Activated CD4-positive, alpha-beta T cell treated with anti-CD3 and anti-CD28 coated beads, Interleukin-2, amount 10 ng/mL, durations not matched to agents 24 days and 14 days (primary cell): Measurements from ENCODE around the gene VWA2. TPM values are rescaled to one million over a fixed set of nuclear protein-coding genes. Genes with fewer than 3 reads are reported as not detected.
A peak's percentile ranks its signal among the peaks of the same experiment; 100 is the strongest.
"Not testable (repeated sequence)": the region's sequence is repeated elsewhere in the genome, so short reads cannot be mapped to it uniquely, and the experiment has no call there.

ENCODE experiments used
- DNase-seq: peaks from one replicate; pipeline ENCODE4 v3.0.0; 2022
- H3K27ac Mint-ChIP-seq: one replicate; pipeline ENCODE4 v1.8.0; 2022; ENCODE audit warnings: mild to moderate bottlenecking, mixed read lengths
- H3K27me3 Mint-ChIP-seq: one replicate; pipeline ENCODE4 v1.8.0; 2022; ENCODE audit warnings: mixed read lengths
- H3K36me3 Mint-ChIP-seq: one replicate; pipeline ENCODE4 v1.8.0; 2022; ENCODE audit warnings: low read depth, mild to moderate bottlenecking, mixed read lengths
- H3K4me1 Mint-ChIP-seq: one replicate; pipeline ENCODE4 v1.8.0; 2021; ENCODE audit warnings: mixed read lengths
- H3K4me3 Mint-ChIP-seq: one replicate; pipeline ENCODE4 v1.8.0; 2022; ENCODE audit warnings: mild to moderate bottlenecking, moderate library complexity, mixed read lengths
- H3K9me3 Mint-ChIP-seq: one replicate; pipeline ENCODE4 v1.8.0; 2021; ENCODE audit warnings: mixed read lengths
- intact Hi-C: fragments of 100-400 bp; cut with micrococcal nuclease; formaldehyde crosslinking; loops from one replicate; pipeline ENCODE4 v1.15.1; 2023
- total RNA-seq: library from RNA; stranded (reverse); gene quantifications from 2 replicates; pipeline ENCODE4 v1.2.3, GENCODE V29; 2022

The VWA2 gene
- total RNA-seq, 1 donor from 2014 or later, result not detected

DNA sequence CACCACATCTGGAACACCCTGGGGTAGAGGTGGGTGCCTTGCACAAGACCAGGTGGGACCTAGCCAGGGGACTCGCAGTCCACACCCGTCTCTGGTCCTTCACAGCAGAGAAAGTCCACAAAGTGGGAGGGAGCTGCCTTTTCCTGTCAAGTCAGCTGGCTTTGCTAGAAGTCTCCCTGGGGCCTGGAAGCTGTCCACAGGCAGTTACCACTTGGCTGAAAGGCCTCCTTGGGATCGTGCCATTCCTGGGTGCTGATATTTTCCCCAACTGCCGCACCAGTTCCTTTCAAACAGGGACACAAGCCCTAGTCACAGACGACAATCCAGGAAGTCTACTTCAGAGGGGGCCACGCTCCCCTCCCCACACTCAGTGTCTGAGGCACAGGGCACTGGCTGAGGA lies 89.8 kb downstream of the VWA2 start:
- Mint-ChIP-seq H3K27me3 (peaks cover 2% of the 10 kb centered on the region), H3K9me3 (no peaks in the 10 kb centered on the region), H3K27ac (no peak overlapping the region), H3K4me1 (peaks cover 4% of the 10 kb centered on the region), H3K36me3 (no peaks in the 10 kb centered on the region), H3K4me3 (no peak overlapping the region)
- DNase-seq, result no peak
- intact Hi-C loops, result no loop called here

DNA sequence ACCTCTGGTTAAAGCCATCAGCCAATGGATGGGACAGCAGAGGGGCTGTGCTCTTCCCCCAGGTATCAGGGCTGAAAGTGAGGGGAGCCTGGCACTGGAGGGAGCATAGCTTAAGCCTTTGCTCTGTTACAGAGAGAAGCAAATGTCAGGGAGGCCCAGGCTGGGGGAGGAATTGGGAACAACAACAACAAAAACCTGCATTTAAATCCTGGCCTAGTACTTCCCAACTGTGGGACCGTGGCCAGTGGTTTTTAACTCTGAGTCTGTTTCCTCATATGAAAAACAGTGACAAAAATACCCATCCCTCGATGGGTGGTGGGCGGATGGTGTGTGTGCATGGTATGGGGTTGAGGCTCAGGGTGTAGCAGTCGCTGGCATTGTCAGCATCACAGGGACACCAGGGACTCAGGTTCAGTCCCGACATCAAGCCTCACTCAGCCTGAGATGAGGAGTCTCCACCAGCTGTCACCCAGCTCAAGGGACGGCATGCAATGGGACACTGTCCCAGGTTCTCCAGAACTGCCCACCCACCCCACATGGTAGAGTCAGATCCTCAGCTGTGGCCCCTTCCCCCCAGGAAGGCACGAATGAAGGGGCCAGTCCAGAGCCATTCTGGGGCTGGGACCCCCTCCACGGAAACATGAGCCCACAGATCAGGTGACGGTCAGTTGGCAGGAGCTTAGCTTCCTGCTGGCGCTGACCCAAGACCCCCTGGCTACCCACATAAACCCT lies 90.7 kb downstream of the VWA2 start:
- Mint-ChIP-seq H3K27ac (no peak overlapping the region), H3K4me3 (no peak overlapping the region), H3K4me1 (peaks cover 8% of the 10 kb centered on the region), H3K9me3 (no peaks in the 10 kb centered on the region), H3K36me3 (no peaks in the 10 kb centered on the region), H3K27me3 (peaks cover 2% of the 10 kb centered on the region)
- no peak for DNase-seq
- intact Hi-C loops, result no loop called here

- Mint-ChIP-seq H3K9me3 (no peaks in the 10 kb centered on the region), H3K27ac (no peak overlapping the region), H3K27me3 (peaks cover 2% of the 10 kb centered on the region), H3K4me3 (no peak overlapping the region), H3K4me1 (peaks cover 22% of the 10 kb centered on the region), H3K36me3 (no peaks in the 10 kb centered on the region)
- DNase-seq, result no peak
- intact Hi-C loops, result no loop called here
Measured at GRCh38 chr10:114332301-114333192, 93.5 kb downstream of the VWA2 start.

GRCh38 chr10:114333441-114333840 lies 94.4 kb downstream of the VWA2 start:
- H3K36me3 Mint-ChIP-seq, H3K4me3 Mint-ChIP-seq, H3K9me3 Mint-ChIP-seq, intact Hi-C loops, DNase-seq, H3K27ac Mint-ChIP-seq, H3K27me3 Mint-ChIP-seq: not testable (repeated sequence)
- H3K4me1 Mint-ChIP-seq, result peaks cover 29% of the 10 kb centered on the region

GRCh38 chr10:114334301-114334700 lies 95.2 kb downstream of the VWA2 start:
- Mint-ChIP-seq H3K27me3 (peaks cover 2% of the 10 kb centered on the region), H3K27ac (peak overlapping the region; percentile 25), H3K4me1 (peaks cover 29% of the 10 kb centered on the region), H3K36me3 (no peaks in the 10 kb centered on the region), H3K9me3 (no peaks in the 10 kb centered on the region), H3K4me3 (peak overlapping the region; percentile 28)
- DNase-seq, result no peak
- intact Hi-C loops, result no loop called here

DNA sequence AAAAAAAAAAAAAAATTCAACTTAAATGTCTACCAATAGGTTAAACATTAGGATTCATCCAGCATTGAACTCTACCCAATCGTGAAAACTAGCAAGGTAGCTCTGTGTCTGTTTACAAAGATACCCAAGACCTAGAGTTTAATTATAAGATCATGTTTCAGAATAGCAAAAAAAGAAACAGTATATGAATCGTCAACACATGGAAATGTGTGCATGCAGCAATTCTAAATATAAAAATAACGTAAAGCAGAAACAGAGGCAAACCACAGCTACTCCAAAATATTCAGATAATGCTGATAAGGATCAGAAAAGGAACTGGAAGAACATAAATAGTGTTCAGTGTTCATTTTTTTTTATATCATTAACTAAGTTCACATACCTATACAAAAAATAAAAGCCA lies 96.6 kb downstream of the VWA2 start:
- Mint-ChIP-seq H3K4me1 (peaks cover 29% of the 10 kb centered on the region), H3K9me3 (no peaks in the 10 kb centered on the region), H3K27me3 (peaks cover 2% of the 10 kb centered on the region), H3K36me3 (no peaks in the 10 kb centered on the region), H3K27ac (no peak overlapping the region), H3K4me3 (no peak overlapping the region)
- intact Hi-C loops, result no loop called here
- DNase-seq, result no peak

GRCh38 chr10:114336823-114337509 lies 97.9 kb downstream of the VWA2 start:
- Mint-ChIP-seq H3K27ac (peak overlapping the region; percentile 45), H3K27me3 (peaks cover 2% of the 10 kb centered on the region), H3K4me3 (no peak overlapping the region), H3K36me3 (no peaks in the 10 kb centered on the region), H3K9me3 (no peaks in the 10 kb centered on the region), H3K4me1 (peaks cover 29% of the 10 kb centered on the region)
- no peak for DNase-seq
- intact Hi-C loops, result no loop called here

DNA sequence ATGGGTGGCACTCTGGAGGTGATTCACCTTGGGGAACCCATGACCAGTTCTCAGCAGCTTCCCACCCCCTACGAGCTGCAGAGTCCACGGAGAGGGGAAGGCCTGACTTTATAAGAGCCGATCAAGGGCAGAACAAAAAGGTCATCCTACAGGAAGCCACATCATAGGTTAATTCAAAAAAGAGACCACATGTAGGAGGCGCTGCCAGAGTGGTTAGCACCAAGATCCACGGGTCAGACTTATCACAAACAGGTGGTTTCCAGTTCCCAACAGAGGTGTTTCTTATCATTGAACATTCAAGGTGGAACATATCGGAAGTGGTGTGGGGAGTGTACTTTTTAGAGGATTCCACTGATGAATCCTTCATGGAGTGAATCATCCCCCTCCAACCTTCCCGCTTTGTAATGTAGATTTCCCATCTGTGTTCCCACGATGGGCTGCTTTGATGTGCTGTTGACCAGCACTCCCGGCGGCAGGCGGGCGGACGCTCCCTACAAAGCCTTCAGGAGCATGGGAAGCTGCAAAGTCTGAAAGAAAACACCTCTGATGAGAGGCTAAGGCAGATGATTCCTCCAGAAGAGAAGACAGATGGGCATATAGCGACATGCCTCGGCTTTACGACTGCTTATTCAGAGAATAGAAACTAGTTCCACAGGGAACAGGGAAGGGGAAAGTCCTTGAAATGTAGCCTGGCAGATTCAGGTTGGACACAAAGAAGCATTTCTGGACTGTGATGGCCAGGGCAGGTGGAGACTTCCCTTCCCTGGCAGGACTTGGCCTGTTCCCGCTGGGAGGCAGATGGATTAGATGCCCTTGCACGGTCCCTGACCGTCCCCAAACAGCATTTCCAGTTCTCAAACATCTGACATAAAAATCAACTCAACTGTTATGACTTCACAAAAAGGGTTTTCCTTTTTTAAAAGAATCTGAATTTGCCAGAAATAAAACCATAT lies 98.7 kb downstream of the VWA2 start:
- Mint-ChIP-seq H3K4me1 (peaks cover 29% of the 10 kb centered on the region), H3K36me3 (no peaks in the 10 kb centered on the region), H3K9me3 (no peaks in the 10 kb centered on the region), H3K27me3 (peaks cover 2% of the 10 kb centered on the region), H3K4me3 (no peak overlapping the region), H3K27ac (peak overlapping the region; percentile 45)
- DNase-seq, result no peak
- intact Hi-C loops, result no loop called here

DNA sequence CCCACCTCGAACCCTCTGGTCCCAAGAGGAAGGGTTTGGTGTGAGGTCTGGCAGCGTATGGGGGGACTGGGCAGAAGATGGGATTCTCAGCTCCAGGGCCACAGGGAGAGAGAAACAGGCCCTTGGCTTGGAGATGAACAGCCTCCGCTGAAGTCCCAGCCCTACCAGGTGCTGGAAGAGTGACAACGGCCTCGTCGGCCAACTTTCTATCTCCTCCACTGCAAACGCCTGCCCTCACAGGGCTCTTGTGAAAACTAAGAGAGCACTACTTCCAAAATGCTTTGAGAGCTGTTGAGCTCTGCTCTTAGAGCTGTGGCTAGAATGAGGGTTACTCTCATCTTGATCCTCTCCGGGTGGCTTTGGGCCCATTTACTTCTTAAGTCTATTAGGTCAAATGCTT lies 101.8 kb downstream of the VWA2 start:
- Mint-ChIP-seq H3K27ac (no peak overlapping the region), H3K36me3 (no peaks in the 10 kb centered on the region), H3K4me1 (peaks cover 20% of the 10 kb centered on the region), H3K4me3 (no peak overlapping the region), H3K9me3 (no peaks in the 10 kb centered on the region), H3K27me3 (no peaks in the 10 kb centered on the region)
- DNase-seq, result no peak
- intact Hi-C loops, result no loop called here

Other genes starting within 250 kb of the VWA2 start
- gene ADRB1, start 195.4 kb upstream of the VWA2 start, total RNA-seq, result not detected in 2 replicates
- 9.0 and 9.4 TPM in 2 replicates for gene CCDC186, start 65.1 kb upstream of the VWA2 start, total RNA-seq
- gene TDRD1, start 59.9 kb upstream of the VWA2 start, total RNA-seq, result 0.16 and 0.21 TPM in 2 replicates
- 3.6 and 3.9 TPM in 2 replicates for gene AFAP1L2, start 165.2 kb downstream of the VWA2 start, total RNA-seq